A549 (cell line): ENCODE measurements around the gene MARK3. TPM values are rescaled to one million over a fixed set of nuclear protein-coding genes. Genes with fewer than 3 reads are reported as not detected.

ENCODE experiments used
- ATAC-seq, 2 experiments: fragments of 200-7000 bp in 1 of 2; fragments of >200 bp in 1 of 2; cut with Nextera tagmentation in 1 of 2; cut with Tn5 transposase in 1 of 2; 3 replicates each; pipeline versions ENCODE4 v1.8.0 to v1.9.1; 2018 to 2020; ENCODE audit warnings: mild to moderate bottlenecking in 1 of 2, moderate library complexity in 1 of 2
- CTCF ChIA-PET: fragments of 300-600 bp; sonication (Branson Sonifier 250); formaldehyde crosslinking; extraction: SDS; loops from one replicate; lab custom pipeline; 2021; ENCODE audit warnings: antibody characterized with exemption, inconsistent platforms; lab: Yijun Ruan, JAX
- POLR2A ChIA-PET: fragments of 350-600 bp; formaldehyde crosslinking; extraction: SDS; loops from one replicate; lab custom pipeline; 2021; ENCODE audit warnings: antibody characterized with exemption, inconsistent platforms; lab: Yijun Ruan, JAX
- DNase-seq, 2 experiments: peaks; one replicate each; pipeline versions ENCODE4 v3.0.0 to v3.0.0-alpha.2; 2011 to 2016; ENCODE audit warnings: low read depth in 1 of 2, low spot score in 1 of 2
- FAIRE-seq: peaks from 2 replicates; lab custom pipeline; 2011; peaks lifted over from hg19 to GRCh38; lab: Jason Lieb, UNC
- H3K27ac ChIP-seq, 2 experiments: fragments of >200 bp; sonication (Bioruptor Twin); formaldehyde crosslinking; 3 replicates each; pipeline ENCODE4 v1.5.1; 2016 to 2017
- H3K4me1 ChIP-seq: fragments of >200 bp; sonication (Bioruptor Twin); formaldehyde crosslinking; 3 replicates; pipeline ENCODE4 v1.6.1; 2016
- H3K4me2 ChIP-seq: fragments of >200 bp; sonication (Bioruptor Twin); formaldehyde crosslinking; 3 replicates; pipeline ENCODE4 v1.6.1; 2016
- H3K4me3 ChIP-seq: fragments of >200 bp; sonication (Bioruptor Twin); formaldehyde crosslinking; 3 replicates; pipeline ENCODE4 v1.5.1; 2016
- H3K9me3 ChIP-seq: fragments of >200 bp; sonication (Bioruptor Twin); formaldehyde crosslinking; 3 replicates; pipeline ENCODE4 v1.6.1; 2016
- BCL3 ChIP-seq: fragments of >200 bp; sonication (Bioruptor Twin); formaldehyde crosslinking; IDR thresholded peaks from 3 replicates; pipeline ENCODE4 v1.6.1; 2016
- EHF ChIP-seq: fragments of 250-450 bp; sonication (Bioruptor Pico); IDR thresholded peaks from 2 replicates; pipeline ENCODE4 v1.5.0; 2020; ENCODE audit warnings: mild to moderate bottlenecking
- EP300 ChIP-seq, 2 experiments: fragments of >200 bp; sonication (Bioruptor Twin); formaldehyde crosslinking; IDR thresholded peaks; 2 replicates in 1 of 2; 3 replicates in 1 of 2; pipeline ENCODE4 v1.6.1; 2016 to 2017
- HMGXB4 ChIP-seq: fragments of 250-450 bp; sonication (Bioruptor Pico); IDR thresholded peaks from 2 replicates; pipeline ENCODE4 v1.5.0; 2021; ENCODE audit warnings: mild to moderate bottlenecking, moderate library complexity, borderline replicate concordance
- JUNB ChIP-seq: fragments of >200 bp; sonication (Bioruptor Twin); formaldehyde crosslinking; IDR thresholded peaks from 2 replicates; pipeline ENCODE4 v1.6.1; 2016
- NR3C1 ChIP-seq: fragments of >200 bp; sonication (Bioruptor Twin); formaldehyde crosslinking; IDR thresholded peaks from 3 replicates; pipeline ENCODE4 v1.6.1; 2017
- RAD21 ChIP-seq, 2 experiments: fragments of >200 bp in 1 of 2; sonication (Bioruptor Twin) in 1 of 2; formaldehyde crosslinking in 1 of 2; IDR thresholded peaks in 1 of 2; conservative IDR thresholded peaks in 1 of 2; 2 replicates in 1 of 2; 3 replicates in 1 of 2; pipeline ENCODE4 v1.6.1; 2012 to 2018; ENCODE audit warnings: inconsistent platforms in 1 of 2
- RCOR1 ChIP-seq: fragments of 150-350 bp; IDR thresholded peaks from 2 replicates; pipeline ENCODE4 v1.6.1; 2014; ENCODE audit warnings: antibody characterized with exemption, low read length, low read depth
- REST ChIP-seq: fragments of 200-600 bp; sonication (generic); IDR thresholded peaks from 2 replicates; pipeline ENCODE4 v1.6.1; 2016; ENCODE audit warnings: antibody characterized with exemption, mild to moderate bottlenecking, moderate library complexity
- SMC3 ChIP-seq: fragments of >200 bp; sonication (Bioruptor Twin); formaldehyde crosslinking; IDR thresholded peaks from 3 replicates; pipeline ENCODE4 v1.6.1; 2018; ENCODE audit warnings: inconsistent platforms
- ZC3H11A ChIP-seq: fragments of 450-650 bp; IDR thresholded peaks from 2 replicates; pipeline ENCODE4 v1.6.1; 2014; ENCODE audit warnings: antibody characterized with exemption, mild to moderate bottlenecking
- WGBS: methylation state at CpG from one replicate; pipeline ENCODE4 v1.1.6; 2017; ENCODE audit errors: missing lambda C conversion rate; 5-methylcytosine and 5-hydroxymethylcytosine counted together
- polyA plus RNA-seq, 4 experiments: library from polyadenylated mRNA; depleted of rRNA in 3 of 4; stranded (reverse); fragments of >200 nt; fragmentation: RNase III in 1 of 4; extraction: RNeasy Plus Mini Kit Qiagen cat#74134 plus additional on column Dnase treatment in 1 of 4; gene quantifications; 2 replicates in 3 of 4; 3 replicates in 1 of 4; pipeline ENCODE4 v1.2.3, GENCODE V29; 2011 to 2017
- TF ChIP-seq, protein P1 (sequence below): fragments of >200 bp; sonication (Bioruptor Twin); formaldehyde crosslinking; IDR thresholded peaks from 2 replicates; pipeline ENCODE4 v1.6.1; 2016
- TF ChIP-seq, protein P2 (sequence below): IDR thresholded peaks from 2 replicates; pipeline ENCODE4 v1.6.1; 2012
- TF ChIP-seq, protein P3 (sequence below): fragments of >200 bp; sonication (Bioruptor Twin); formaldehyde crosslinking; IDR thresholded peaks from 3 replicates; pipeline ENCODE4 v1.5.1; 2016

The MARK3 gene
- polyA plus RNA-seq, 2 of the 4 experiments (the other 2 are of a cell fraction): 59.7 to 97.6 TPM

- POLR2A ChIA-PET: no interaction called here
- 0 out of 3 replicates have a peak, but pooled peaks cover 2% of the 10 kb centered on the region for H3K4me1 ChIP-seq
- TF ChIP-seq, protein P1, sequence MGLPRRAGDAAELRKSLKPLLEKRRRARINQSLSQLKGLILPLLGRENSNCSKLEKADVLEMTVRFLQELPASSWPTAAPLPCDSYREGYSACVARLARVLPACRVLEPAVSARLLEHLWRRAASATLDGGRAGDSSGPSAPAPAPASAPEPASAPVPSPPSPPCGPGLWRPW: no peak
- TF ChIP-seq EHF (no peak), EP300 (IDR thresholded peaks at IDR 0.05) (no peak), JUNB (no peak)
- CTCF ChIA-PET: interaction anchor here (1.0 to 10.5 kb wide), 2 partner anchors 11 to 24 kb away, joined by 3 to 97 read pairs; partner anchors contain the start of gene CKB
- no peak for DNase-seq
- FAIRE-seq: no peak
- no peak overlapping the region for H3K27ac ChIP-seq
- H3K4me2 ChIP-seq: no peak overlapping the region
- no peak overlapping the region for H3K4me3 ChIP-seq
- no peaks in the 10 kb centered on the region for H3K9me3 ChIP-seq
- no peak for ATAC-seq
- WGBS: 37% methylated on average over 1 of the region's 1 CpG
These were observed 111.6 kb downstream of the MARK3 start for GRCh38 chr14:103496776-103497175.

DNA sequence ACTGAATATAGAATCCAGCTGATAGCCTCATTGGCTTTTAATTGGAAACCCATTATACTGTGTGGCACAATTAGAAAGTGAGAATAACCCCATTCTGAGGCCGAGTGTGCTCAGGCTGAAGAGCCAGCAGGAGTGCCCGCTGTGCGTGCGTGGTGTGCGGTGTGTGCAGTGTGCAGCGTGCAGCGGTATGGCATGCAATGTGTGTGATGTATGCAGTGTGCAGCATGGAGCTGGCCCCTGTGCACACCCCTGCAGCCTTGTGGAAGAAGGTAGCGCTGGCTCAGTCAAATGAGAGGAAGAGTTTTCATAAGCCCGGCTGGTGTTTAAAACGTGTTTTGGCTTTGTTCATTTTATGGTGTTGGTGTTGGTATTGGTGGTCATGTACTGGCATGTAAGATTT is 114.5 kb downstream of the MARK3 start:
- ChIA-PET CTCF (interaction anchor here (0.8 to 10.5 kb wide), 18 partner anchors 11 to 164 kb away, joined by 3 to 97 read pairs (median 4); partner anchors contain the start of gene CKB), POLR2A (interaction anchor here (1.0 kb wide), 1 partner anchor 9 kb away, joined by 3 read pairs; no protein-coding TSS in a partner anchor)
- Histone ChIP-seq H3K4me3 (no peak overlapping the region), H3K4me1 (0 out of 3 replicates have a peak, but pooled peaks cover 2% of the 10 kb centered on the region), H3K4me2 (no peak overlapping the region), H3K9me3 (no peaks in the 10 kb centered on the region)
- WGBS: 68% methylated on average over 10 of the region's 10 CpGs
- ATAC-seq: peak; percentile 69 to 73
- no peak for DNase-seq
- no peak for FAIRE-seq
- no peak for TF ChIP-seq REST
- TF ChIP-seq, protein P2, sequence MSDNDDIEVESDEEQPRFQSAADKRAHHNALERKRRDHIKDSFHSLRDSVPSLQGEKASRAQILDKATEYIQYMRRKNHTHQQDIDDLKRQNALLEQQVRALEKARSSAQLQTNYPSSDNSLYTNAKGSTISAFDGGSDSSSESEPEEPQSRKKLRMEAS: no peak
- no peak for TF ChIP-seq HMGXB4 (CRISPR knock-in tag)
- TF ChIP-seq ZC3H11A: no peak
- TF ChIP-seq SMC3: no peak
- TF ChIP-seq BCL3: no peak
- TF ChIP-seq RCOR1: no peak
- TF ChIP-seq, all 56 proteins: peak for 0
- 0 out of 6 replicates have a peak overlapping the region, but pooled peaks of 1 of the 2 experiments have one; percentile 15 for H3K27ac ChIP-seq

- H3K4me1 ChIP-seq: 0 out of 3 replicates have a peak, but pooled peaks cover 2% of the 10 kb centered on the region
- TF ChIP-seq RAD21 (conservative IDR thresholded peaks at IDR 0.05 in 1 of 2, IDR thresholded peaks at IDR 0.05 in 1 of 2) (peak; percentile 55 to 63), NR3C1 (no peak), SMC3 (peak; percentile 60)
- TF ChIP-seq, protein P3, sequence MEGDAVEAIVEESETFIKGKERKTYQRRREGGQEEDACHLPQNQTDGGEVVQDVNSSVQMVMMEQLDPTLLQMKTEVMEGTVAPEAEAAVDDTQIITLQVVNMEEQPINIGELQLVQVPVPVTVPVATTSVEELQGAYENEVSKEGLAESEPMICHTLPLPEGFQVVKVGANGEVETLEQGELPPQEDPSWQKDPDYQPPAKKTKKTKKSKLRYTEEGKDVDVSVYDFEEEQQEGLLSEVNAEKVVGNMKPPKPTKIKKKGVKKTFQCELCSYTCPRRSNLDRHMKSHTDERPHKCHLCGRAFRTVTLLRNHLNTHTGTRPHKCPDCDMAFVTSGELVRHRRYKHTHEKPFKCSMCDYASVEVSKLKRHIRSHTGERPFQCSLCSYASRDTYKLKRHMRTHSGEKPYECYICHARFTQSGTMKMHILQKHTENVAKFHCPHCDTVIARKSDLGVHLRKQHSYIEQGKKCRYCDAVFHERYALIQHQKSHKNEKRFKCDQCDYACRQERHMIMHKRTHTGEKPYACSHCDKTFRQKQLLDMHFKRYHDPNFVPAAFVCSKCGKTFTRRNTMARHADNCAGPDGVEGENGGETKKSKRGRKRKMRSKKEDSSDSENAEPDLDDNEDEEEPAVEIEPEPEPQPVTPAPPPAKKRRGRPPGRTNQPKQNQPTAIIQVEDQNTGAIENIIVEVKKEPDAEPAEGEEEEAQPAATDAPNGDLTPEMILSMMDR: peak; percentile 91
- TF ChIP-seq, protein P2: peak; percentile 33; the same call in 1 of the 2 replicates
- DNase-seq (peak in 1 of 2 experiments; percentile 81), FAIRE-seq (no peak), ATAC-seq (peak; percentile 97)
- POLR2A ChIA-PET: interaction anchor here (1.0 kb wide), 1 partner anchor 8 kb away, joined by 3 read pairs; no protein-coding TSS in a partner anchor
- CTCF ChIA-PET: interaction anchor here (0.6 to 10.5 kb wide), 18 partner anchors 10 to 426 kb away, joined by 3 to 97 read pairs (median 4); partner anchors contain the start of gene CKB
- H3K9me3 ChIP-seq: no peaks in the 10 kb centered on the region
- 51% methylated on average over 17 of the region's 17 CpGs for WGBS
- 0 out of 6 replicates have a peak overlapping the region, but pooled peaks of 1 of the 2 experiments have one; percentile 15 for H3K27ac ChIP-seq
- H3K4me3 ChIP-seq: no peak overlapping the region
- no peak overlapping the region for H3K4me2 ChIP-seq
These were observed 115.2 kb downstream of the MARK3 start for GRCh38 chr14:103500148-103500990.
